ENCODE data around the gene CHD3.

The CHD3 gene

GRCh38 chr17:7852262-7852670 lies 36.3 kb upstream of the CHD3 start:
- no peak for DNase-seq (ENCODE audit: low read depth in 1 of 2, low spot score in 1 of 2)
- Histone ChIP-seq H3K27ac (replicated peaks) (no peak overlapping the region), H3K27me3 (ENCODE audit: insufficient read depth, poor library complexity, severe bottlenecking) (no peaks in the 10 kb centered on the region), H3K4me3 (replicated peaks; ENCODE audit: insufficient read depth, low read length) (no peak overlapping the region)
- no peak for TF ChIP-seq GABPA (IDR thresholded peaks at IDR 0.05; ENCODE audit: low read depth)
- no peak for TF ChIP-seq REST (IDR thresholded peaks at IDR 0.05; ENCODE audit: insufficient replicate concordance, low read depth)
- TF ChIP-seq SPI1 (IDR thresholded peaks at IDR 0.05; ENCODE audit: borderline replicate concordance, low read depth): no peak
- TF ChIP-seq POLR2AphosphoS5 (IDR thresholded peaks at IDR 0.05; ENCODE audit: low read depth): no peak
- TF ChIP-seq CTCF (IDR thresholded peaks at IDR 0.05; ENCODE audit: insufficient read depth, low read length): no peak

- no peak for DNase-seq (ENCODE audit: low read depth in 1 of 2, low spot score in 1 of 2)
- no peak overlapping the region for H3K27ac ChIP-seq (replicated peaks)
- H3K27me3 ChIP-seq (ENCODE audit: insufficient read depth, poor library complexity, severe bottlenecking): no peaks in the 10 kb centered on the region
- TF ChIP-seq SPI1 (IDR thresholded peaks at IDR 0.05; ENCODE audit: borderline replicate concordance, low read depth) (no peak), POLR2AphosphoS5 (IDR thresholded peaks at IDR 0.05; ENCODE audit: low read depth) (no peak), CTCF (IDR thresholded peaks at IDR 0.05; ENCODE audit: insufficient read depth, low read length) (no peak), GABPA (IDR thresholded peaks at IDR 0.05; ENCODE audit: low read depth) (no peak), REST (IDR thresholded peaks at IDR 0.05; ENCODE audit: insufficient replicate concordance, low read depth) (no peak)
- no peak overlapping the region for H3K4me3 ChIP-seq (replicated peaks; ENCODE audit: insufficient read depth, low read length)
Measured at GRCh38 chr17:7852919-7853690, 35.5 kb upstream of the CHD3 start.

GRCh38 chr17:7853691-7854038 lies 34.9 kb upstream of the CHD3 start:
- Histone ChIP-seq H3K27me3 (ENCODE audit: insufficient read depth, poor library complexity, severe bottlenecking) (no peaks in the 10 kb centered on the region), H3K27ac (replicated peaks) (no peak overlapping the region), H3K4me3 (replicated peaks; ENCODE audit: insufficient read depth, low read length) (no peak overlapping the region)
- TF ChIP-seq GABPA (IDR thresholded peaks at IDR 0.05; ENCODE audit: low read depth): no peak
- no peak for TF ChIP-seq POLR2AphosphoS5 (IDR thresholded peaks at IDR 0.05; ENCODE audit: low read depth)
- no peak for TF ChIP-seq CTCF (IDR thresholded peaks at IDR 0.05; ENCODE audit: insufficient read depth, low read length)
- no peak for TF ChIP-seq REST (IDR thresholded peaks at IDR 0.05; ENCODE audit: insufficient replicate concordance, low read depth)
- no peak for TF ChIP-seq SPI1 (IDR thresholded peaks at IDR 0.05; ENCODE audit: borderline replicate concordance, low read depth)
- DNase-seq (ENCODE audit: low read depth in 1 of 2, low spot score in 1 of 2): no peak

Data from HL-60 (cell line).